Measurements from ENCODE around the gene SMIM38. TPM values are rescaled to one million over a fixed set of nuclear protein-coding genes. Genes with fewer than 3 reads are reported as not detected.

SMIM38 gene
- total and polyA plus RNA-seq, 5 donors from 2014 or later: 0.07 to 1.3 (median 0.11) TPM; not detected in 2

DNA sequence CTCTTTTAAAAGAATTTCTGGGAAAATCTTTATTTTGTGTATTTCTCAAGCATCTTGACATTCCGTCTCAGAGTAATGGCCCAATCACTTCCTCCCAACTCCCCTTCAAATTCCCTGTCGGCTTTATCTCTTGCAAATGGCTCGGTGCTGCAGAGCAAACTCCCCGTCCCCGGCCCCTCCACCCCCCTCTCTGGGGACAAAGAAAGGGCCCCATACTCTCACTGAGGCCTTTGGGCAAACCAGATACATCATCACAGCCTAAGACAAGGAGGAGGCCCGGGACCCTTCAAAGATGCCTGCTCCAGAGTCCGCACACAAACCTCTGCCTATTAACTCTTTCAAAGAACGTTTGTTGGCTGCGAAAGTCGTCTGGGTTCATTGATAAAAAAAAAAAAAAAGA, 3.9 kb upstream of the SMIM38 start:
- no peaks in the 10 kb centered on the region for H3K27me3 ChIP-seq (ENCODE audit: control insufficient read depth, insufficient read depth, low read length)
- no peaks in the 10 kb centered on the region for H3K27me3 Mint-ChIP-seq
- no peak overlapping the region for H3K27ac Mint-ChIP-seq
- peaks cover 7% of the 10 kb centered on the region for H3K36me3 Mint-ChIP-seq
- H3K4me3 ChIP-seq (ENCODE audit: low read depth, low read length): no peak overlapping the region
- no peaks in the 10 kb centered on the region for H3K36me3 ChIP-seq (ENCODE audit: control insufficient read depth, insufficient read depth, low read length)
- H3K27ac ChIP-seq (ENCODE audit: insufficient read depth, low read length, poor library complexity, severe bottlenecking): no peak overlapping the region
- H3K4me3 Mint-ChIP-seq: no peak overlapping the region
- peaks cover 0 to 11% (median 0%) of the 10 kb centered on the region in 7 donors for H3K9me3 Mint-ChIP-seq
- H3K9me3 ChIP-seq (ENCODE audit: control insufficient read depth in 2 of 2, low read length in 2 of 2): peaks cover 0 to 3% of the 10 kb centered on the region in 2 experiments
- H3K4me1 ChIP-seq (ENCODE audit: control insufficient read depth, insufficient read depth, low read length, poor library complexity, severe bottlenecking): peaks cover 8% of the 10 kb centered on the region
- ATAC-seq (ENCODE audit: low read depth in 2 of 2) (no peak), DNase-seq (no peak)
- peaks cover 0 to 13% (median 4%) of the 10 kb centered on the region in 4 donors for H3K4me1 Mint-ChIP-seq

DNA sequence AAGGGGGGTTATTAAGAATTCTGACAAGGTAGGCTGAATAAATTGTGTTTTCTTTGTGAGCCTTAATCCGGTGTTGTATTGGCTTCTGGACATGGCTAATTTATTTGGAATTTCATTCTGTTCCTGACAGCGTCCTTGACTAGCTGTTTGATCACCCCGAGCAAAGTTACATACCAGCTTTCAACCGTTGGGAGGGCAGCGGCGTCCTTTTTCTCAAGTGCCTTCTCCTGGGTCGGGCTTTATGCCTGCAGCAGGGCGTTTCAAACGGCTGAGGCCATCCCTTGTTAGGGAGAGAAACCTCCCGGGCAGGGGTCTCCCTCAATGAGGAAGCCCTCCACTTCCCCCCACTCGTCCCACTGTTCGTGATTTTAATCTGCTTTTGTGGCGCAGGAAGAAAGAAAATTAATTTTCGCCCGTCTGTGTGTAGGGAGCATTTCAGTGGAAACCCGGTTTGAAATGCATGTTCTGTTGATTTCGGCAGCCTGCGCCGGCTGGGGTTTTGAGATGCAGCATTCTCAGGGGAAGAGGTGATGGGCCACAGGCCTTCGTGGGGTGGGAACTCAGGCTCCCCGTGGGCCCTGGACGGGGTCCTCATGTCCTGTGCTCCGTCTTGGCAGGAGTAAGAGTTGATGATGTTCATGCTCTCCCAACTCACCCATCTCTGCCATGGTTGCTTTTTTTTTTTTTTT, 2.9 kb upstream of the SMIM38 start:
- H3K27ac Mint-ChIP-seq: peak overlapping the region in 1 of 3 donors; percentile 74
- peaks cover 0 to 13% (median 4%) of the 10 kb centered on the region in 4 donors for H3K4me1 Mint-ChIP-seq
- Histone ChIP-seq H3K27ac (ENCODE audit: insufficient read depth, low read length, poor library complexity, severe bottlenecking) (no peak overlapping the region), H3K27me3 (ENCODE audit: control insufficient read depth, insufficient read depth, low read length) (no peaks in the 10 kb centered on the region), H3K4me1 (ENCODE audit: control insufficient read depth, insufficient read depth, low read length, poor library complexity, severe bottlenecking) (peaks cover 18% of the 10 kb centered on the region), H3K9me3 (ENCODE audit: control insufficient read depth in 2 of 2, low read length in 2 of 2) (no peaks in the 10 kb centered on the region), H3K4me3 (ENCODE audit: low read depth, low read length) (no peak overlapping the region), H3K36me3 (ENCODE audit: control insufficient read depth, insufficient read depth, low read length) (no peaks in the 10 kb centered on the region)
- H3K4me3 Mint-ChIP-seq: no peak overlapping the region
- H3K36me3 Mint-ChIP-seq: peaks cover 7% of the 10 kb centered on the region
- DNase-seq (no peak), ATAC-seq (ENCODE audit: low read depth in 2 of 2) (no peak)
- no peaks in the 10 kb centered on the region for H3K27me3 Mint-ChIP-seq
- H3K9me3 Mint-ChIP-seq: peaks cover 0 to 7% (median 0%) of the 10 kb centered on the region in 7 donors

- H3K36me3 Mint-ChIP-seq: peaks cover 7% of the 10 kb centered on the region
- no peak overlapping the region for H3K4me3 Mint-ChIP-seq
Observed at GRCh38 chr11:69153661-69154060, 2.1 kb upstream of the SMIM38 start.

DNA sequence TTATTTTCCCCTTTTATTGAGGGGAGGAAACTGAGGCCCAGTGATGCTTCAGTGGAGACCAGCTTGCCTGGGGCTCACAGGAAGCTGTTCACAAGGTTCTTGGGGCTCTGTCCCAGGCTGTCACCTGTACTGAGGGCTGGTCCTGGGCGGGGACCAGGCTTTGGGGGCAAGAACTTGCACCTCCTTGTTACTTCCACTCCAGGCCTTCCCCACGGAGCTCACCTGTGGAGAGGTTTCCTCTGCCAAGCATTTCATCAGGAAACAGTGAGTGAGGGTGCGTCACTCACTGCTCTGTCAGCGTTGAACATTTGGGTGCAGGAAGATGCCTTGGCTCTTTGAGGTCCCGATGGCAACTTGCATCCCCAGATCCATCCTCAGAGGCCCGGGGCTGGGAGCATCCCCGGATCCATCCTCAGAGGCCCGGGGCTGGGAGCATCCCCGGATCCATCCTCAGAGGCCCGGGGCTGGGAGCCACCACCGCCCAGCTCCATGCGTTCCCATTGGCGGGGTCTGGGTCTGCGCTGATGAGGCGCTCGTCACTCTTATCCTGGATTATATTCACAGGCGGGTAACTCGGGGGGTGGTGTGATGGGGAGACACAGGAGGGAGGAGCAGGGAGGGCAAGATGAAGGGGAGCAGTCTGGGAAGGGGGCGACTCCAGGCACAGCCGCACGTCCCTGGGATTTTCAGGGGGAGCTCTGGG, 1.4 kb upstream of the SMIM38 start:
- Mint-ChIP-seq H3K27me3 (no peaks in the 10 kb centered on the region), H3K4me3 (no peak overlapping the region)
- no peak for ATAC-seq (ENCODE audit: low read depth in 2 of 2)

More at GRCh38 chr11:69153661-69154060, 2.1 kb upstream of the SMIM38 start:
- Mint-ChIP-seq H3K9me3 (peaks cover 0 to 7% (median 0%) of the 10 kb centered on the region in 7 donors), H3K27ac (peak overlapping the region in 2 of 3 donors; percentile 28 to 74), H3K4me1 (peaks cover 0 to 15% (median 4%) of the 10 kb centered on the region in 4 donors), H3K27me3 (no peaks in the 10 kb centered on the region)
- DNase-seq (no peak), ATAC-seq (ENCODE audit: low read depth in 2 of 2) (no peak)
- peaks cover 18% of the 10 kb centered on the region for H3K4me1 ChIP-seq (ENCODE audit: control insufficient read depth, insufficient read depth, low read length, poor library complexity, severe bottlenecking)
- no peaks in the 10 kb centered on the region for H3K9me3 ChIP-seq (ENCODE audit: control insufficient read depth in 2 of 2, low read length in 2 of 2)
- H3K4me3 ChIP-seq (ENCODE audit: low read depth, low read length): no peak overlapping the region
- no peaks in the 10 kb centered on the region for H3K36me3 ChIP-seq (ENCODE audit: control insufficient read depth, insufficient read depth, low read length)
- no peaks in the 10 kb centered on the region for H3K27me3 ChIP-seq (ENCODE audit: control insufficient read depth, insufficient read depth, low read length)
- no peak overlapping the region for H3K27ac ChIP-seq (ENCODE audit: insufficient read depth, low read length, poor library complexity, severe bottlenecking)

DNA sequence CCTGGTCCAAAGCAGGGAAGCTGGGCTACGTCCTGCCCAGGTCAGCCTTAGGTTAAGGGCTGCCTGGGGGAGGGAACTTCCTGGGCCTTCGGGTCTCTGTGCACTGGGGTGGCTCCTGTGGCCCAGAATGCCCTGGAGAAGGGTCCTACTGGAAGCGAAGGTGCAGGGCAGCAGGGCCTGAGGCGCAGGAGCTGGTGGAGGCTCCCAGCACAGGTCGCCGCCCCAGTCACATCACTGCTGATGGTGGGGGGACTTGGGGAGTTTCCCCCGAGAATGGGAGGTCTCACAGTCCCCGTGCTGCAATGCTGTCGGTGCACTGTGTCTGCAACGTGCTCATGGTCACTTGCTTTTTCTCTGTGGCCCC, 815 bp upstream of the SMIM38 start:
- Histone ChIP-seq H3K9me3 (ENCODE audit: control insufficient read depth in 2 of 2, low read length in 2 of 2) (no peaks in the 10 kb centered on the region), H3K27ac (ENCODE audit: insufficient read depth, low read length, poor library complexity, severe bottlenecking) (no peak overlapping the region), H3K27me3 (ENCODE audit: control insufficient read depth, insufficient read depth, low read length) (no peaks in the 10 kb centered on the region), H3K4me1 (ENCODE audit: control insufficient read depth, insufficient read depth, low read length, poor library complexity, severe bottlenecking) (peaks cover 18% of the 10 kb centered on the region), H3K4me3 (ENCODE audit: low read depth, low read length) (no peak overlapping the region), H3K36me3 (ENCODE audit: control insufficient read depth, insufficient read depth, low read length) (no peaks in the 10 kb centered on the region)
- H3K27me3 Mint-ChIP-seq: no peaks in the 10 kb centered on the region
- peaks cover 0 to 15% (median 3%) of the 10 kb centered on the region in 4 donors for H3K4me1 Mint-ChIP-seq
- DNase-seq (no peak), ATAC-seq (ENCODE audit: low read depth in 2 of 2) (no peak)
- H3K9me3 Mint-ChIP-seq: peaks cover 0 to 4% (median 0%) of the 10 kb centered on the region in 7 donors
- no peak overlapping the region for H3K4me3 Mint-ChIP-seq
- no peak overlapping the region for H3K27ac Mint-ChIP-seq
- peaks cover 7% of the 10 kb centered on the region for H3K36me3 Mint-ChIP-seq

More for the DNA sequence above, 1.4 kb upstream of the SMIM38 start:
- Mint-ChIP-seq H3K9me3 (peaks cover 0 to 4% (median 0%) of the 10 kb centered on the region in 7 donors), H3K4me1 (peaks cover 0 to 15% (median 3%) of the 10 kb centered on the region in 4 donors), H3K27ac (no peak overlapping the region), H3K36me3 (peaks cover 4% of the 10 kb centered on the region)
- Histone ChIP-seq H3K4me3 (ENCODE audit: low read depth, low read length) (no peak overlapping the region), H3K9me3 (ENCODE audit: control insufficient read depth in 2 of 2, low read length in 2 of 2) (no peaks in the 10 kb centered on the region), H3K27ac (ENCODE audit: insufficient read depth, low read length, poor library complexity, severe bottlenecking) (no peak overlapping the region), H3K27me3 (ENCODE audit: control insufficient read depth, insufficient read depth, low read length) (no peaks in the 10 kb centered on the region), H3K36me3 (ENCODE audit: control insufficient read depth, insufficient read depth, low read length) (no peaks in the 10 kb centered on the region), H3K4me1 (ENCODE audit: control insufficient read depth, insufficient read depth, low read length, poor library complexity, severe bottlenecking) (peaks cover 18% of the 10 kb centered on the region)
- no peak for DNase-seq

- Histone ChIP-seq H3K9me3 (ENCODE audit: control insufficient read depth in 2 of 2, low read length in 2 of 2) (no peaks in the 10 kb centered on the region), H3K4me3 (ENCODE audit: low read depth, low read length) (no peak overlapping the region), H3K36me3 (ENCODE audit: control insufficient read depth, insufficient read depth, low read length) (no peaks in the 10 kb centered on the region), H3K27me3 (ENCODE audit: control insufficient read depth, insufficient read depth, low read length) (no peaks in the 10 kb centered on the region), H3K4me1 (ENCODE audit: control insufficient read depth, insufficient read depth, low read length, poor library complexity, severe bottlenecking) (peaks cover 18% of the 10 kb centered on the region), H3K27ac (ENCODE audit: insufficient read depth, low read length, poor library complexity, severe bottlenecking) (no peak overlapping the region)
- Mint-ChIP-seq H3K4me1 (peaks cover 0 to 15% (median 2%) of the 10 kb centered on the region in 4 donors), H3K27ac (peak overlapping the region in 2 of 3 donors; percentile 35 to 51), H3K36me3 (peaks cover 3% of the 10 kb centered on the region), H3K9me3 (no peaks in the 10 kb centered on the region), H3K4me3 (peak overlapping the region in 3 of 4 donors; percentile 33 to 56 (median 43)), H3K27me3 (no peaks in the 10 kb centered on the region)
- ATAC-seq (ENCODE audit: low read depth in 2 of 2) (no peak), DNase-seq (no peak)
Observed at GRCh38 chr11:69156235-69156639, 502 bp downstream of the SMIM38 start.

DNA sequence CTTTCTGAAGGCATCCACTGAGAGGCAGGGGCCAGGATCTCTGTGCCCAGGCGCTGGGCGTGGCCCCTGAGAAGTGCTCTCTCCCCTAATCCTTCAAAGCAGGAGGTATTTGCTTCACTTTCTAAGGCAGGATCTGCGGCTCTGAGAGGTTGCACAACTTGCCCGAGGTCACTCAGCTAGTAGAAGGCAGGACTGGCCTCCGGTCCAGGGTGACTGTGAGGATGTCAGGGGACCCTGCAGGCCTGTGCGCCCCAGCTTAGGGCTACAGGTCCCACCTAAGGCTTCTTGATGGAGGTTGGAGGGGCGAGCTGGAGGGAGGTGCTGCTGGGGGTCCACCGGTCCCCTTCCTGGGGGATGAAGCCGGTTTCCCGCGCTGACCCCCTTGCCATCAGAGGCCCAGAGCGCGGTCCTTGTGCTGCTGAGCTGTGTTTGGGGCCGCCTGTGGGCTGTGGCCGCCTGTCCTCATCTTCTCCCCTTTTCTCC, 979 bp downstream of the SMIM38 start:
- no peak overlapping the region for H3K4me3 ChIP-seq (ENCODE audit: low read depth, low read length)
- Mint-ChIP-seq H3K27ac (peak overlapping the region in 2 of 3 donors; percentile 35 to 51), H3K27me3 (no peaks in the 10 kb centered on the region), H3K9me3 (peaks cover 0 to 1% (median 0%) of the 10 kb centered on the region in 7 donors), H3K36me3 (peaks cover 3% of the 10 kb centered on the region), H3K4me3 (peak overlapping the region in 3 of 4 donors; percentile 33 to 56 (median 43)), H3K4me1 (peaks cover 0 to 15% (median 2%) of the 10 kb centered on the region in 4 donors)
- no peaks in the 10 kb centered on the region for H3K27me3 ChIP-seq (ENCODE audit: control insufficient read depth, insufficient read depth, low read length)
- no peak overlapping the region for H3K27ac ChIP-seq (ENCODE audit: insufficient read depth, low read length, poor library complexity, severe bottlenecking)
- peaks cover 18% of the 10 kb centered on the region for H3K4me1 ChIP-seq (ENCODE audit: control insufficient read depth, insufficient read depth, low read length, poor library complexity, severe bottlenecking)
- H3K36me3 ChIP-seq (ENCODE audit: control insufficient read depth, insufficient read depth, low read length): no peaks in the 10 kb centered on the region
- no peak for DNase-seq
- no peaks in the 10 kb centered on the region for H3K9me3 ChIP-seq (ENCODE audit: control insufficient read depth in 2 of 2, low read length in 2 of 2)
- ATAC-seq (ENCODE audit: low read depth in 2 of 2): no peak
